K562 (cell line): ENCODE measurements around the gene SPIN2A. TPM values are rescaled to one million over a fixed set of nuclear protein-coding genes. Genes with fewer than 3 reads are reported as not detected.

Source experiments
- CCNT2 ChIP-seq: IDR thresholded peaks from 2 replicates; pipeline ENCODE4 v1.6.1; 2011; ENCODE audit warnings: borderline replicate concordance, low read depth, mild to moderate bottlenecking, moderate library complexity, mixed read lengths, low read length; ENCODE audit not compliant: insufficient read length; ENCODE audit errors: extremely low read depth
- GATA2 ChIP-seq: sonication (generic); formaldehyde crosslinking; IDR thresholded peaks from 2 replicates; pipeline ENCODE4 v1.4.0; 2020; ENCODE audit warnings: mild to moderate bottlenecking, missing genetic modification reagents
- PHF8 ChIP-seq: fragments of 200-600 bp; sonication (generic); IDR thresholded peaks from 2 replicates; pipeline ENCODE4 v1.6.1; 2012; ENCODE audit warnings: mixed run types, mild to moderate bottlenecking, inconsistent platforms, low read length, moderate library complexity, borderline replicate concordance
- STAT6 ChIP-seq: sonication (generic); formaldehyde crosslinking; IDR thresholded peaks from 2 replicates; pipeline ENCODE4 v1.8.1; 2023; ENCODE audit warnings: mild to moderate bottlenecking, missing genetic modification reagents
- USF1 ChIP-seq: sonication (generic); formaldehyde crosslinking; IDR thresholded peaks from 2 replicates; pipeline ENCODE4 v1.9.0; 2022; ENCODE audit warnings: mild to moderate bottlenecking, missing genetic modification reagents
- ZBTB11 ChIP-seq, 3 experiments: fragments of 200-800 bp in 1 of 3; fragments of 250-450 bp in 1 of 3; fragments of 450-650 bp in 1 of 3; sonication (Bioruptor Pico) in 1 of 3; sonication (Bioruptor generic) in 1 of 3; formaldehyde crosslinking in 1 of 3; IDR thresholded peaks; 2 replicates each; pipeline versions ENCODE4 v1.6.1 to v1.8.0; 2016 to 2022; ENCODE audit warnings: mild to moderate bottlenecking in 2 of 3, missing genetic modification characterization in 2 of 3, missing compliant biosample characterization in 1 of 3, moderate library complexity in 1 of 3
- ZBTB40 ChIP-seq, 2 experiments: fragments of 450-650 bp in 1 of 2; sonication (generic) in 1 of 2; formaldehyde crosslinking in 1 of 2; IDR thresholded peaks; 2 replicates each; pipeline versions ENCODE4 v1.7.1 to v1.9.0; 2016 to 2022; ENCODE audit warnings: inconsistent platforms in 1 of 2, mild to moderate bottlenecking in 1 of 2, missing genetic modification reagents in 1 of 2
- ZNF583 ChIP-seq: fragments of 250-450 bp; sonication (Bioruptor Pico); IDR thresholded peaks from 2 replicates; pipeline ENCODE4 v1.4.0; 2020
- ZNF589 ChIP-seq: fragments of 200-800 bp; sonication (Bioruptor generic); IDR thresholded peaks from 2 replicates; pipeline ENCODE4 v1.6.1; 2016; ENCODE audit warnings: low read depth, missing genetic modification characterization, missing compliant biosample characterization
- polyA plus RNA-seq, 8 experiments: library from polyadenylated mRNA; depleted of rRNA in 4 of 8; stranded (reverse) in 5 of 8; unstranded in 3 of 8; fragments of >200 nt; fragmentation: Nextera tagmentation in 2 of 8; fragmentation: Illumina TruSeq in 1 of 8; extraction: Ambion mirVana in 2 of 8; extraction: Trizol in 1 of 8; gene quantifications; 2 replicates each; pipeline versions ENCODE4 v1.2.1 to v1.2.3, GENCODE V29; 2011 to 2014; ENCODE audit warnings: inconsistent platforms in 1 of 8, missing spikeins in 1 of 8
- total RNA-seq, 7 experiments: library from RNA; depleted of rRNA in 6 of 7; stranded (reverse); fragments of >200 nt in 6 of 7; fragmentation: Illumina TruSeq in 2 of 7; extraction: Trizol in 2 of 7; gene quantifications; 2 replicates each; pipeline versions ENCODE4 v1.2.1 to v1.2.3, GENCODE V29; 2011 to 2021; ENCODE audit warnings: low replicate concordance in 1 of 7

The SPIN2A gene
- total and polyA plus RNA-seq, 9 of the 15 experiments (the other 6 are each of a cell fraction or from before 2014, with no cell fraction given), result 0.03 to 1.6 (median 0.58) TPM

- TF ChIP-seq ZNF589 (CRISPR knock-in tag) (no peak), GATA2 (no peak), CCNT2 (no peak), ZBTB11 (CRISPR knock-in tag; IDR thresholded peaks at IDR 0.05) (peak in 1 of 3 experiments; percentile 48; a peak in 1 of 6 replicates), USF1 (CRISPR knock-in tag) (peak; percentile 75), ZBTB40 (IDR thresholded peaks at IDR 0.05) (peak; percentile 50), ZBTB40 (CRISPR knock-in tag; IDR thresholded peaks at IDR 0.05) (no peak), STAT6 (CRISPR knock-in tag) (no peak), PHF8 (peak; percentile 67; the same call in 1 of the 2 replicates), ZNF583 (CRISPR knock-in tag) (no peak)
Observed at GRCh38 chrX:57121162-57121755, 15.9 kb downstream of the SPIN2A start, which contains the start of gene SPIN2B (continued).
